Psoas muscle (tissue), 8 donors: ENCODE results near the gene CHPF2. TPM values are rescaled to one million over a fixed set of nuclear protein-coding genes. Genes with fewer than 3 reads are reported as not detected.

Experiments
- ATAC-seq, 4 donors: fragments of 200-7000 bp; cut with Tn5 transposase; one replicate each; pipeline ENCODE4 v1.9.1; 2020; ENCODE audit warnings: moderate library complexity in 3 of 4, mild to moderate bottlenecking in 2 of 4
- DNase-seq, 2 donors: peaks; one replicate each; pipeline ENCODE4 v3.0.0-alpha.2; 2020
- H3K27ac ChIP-seq: fragments of 200-600 bp; one replicate; pipeline ENCODE4 v1.8.0; 2022
- H3K27me3 ChIP-seq, 3 donors: fragments of 200-600 bp in 1 of 3; one replicate each; pipeline versions ENCODE4 v1.6.1 to v1.8.0; 2013 to 2022; ENCODE audit warnings: low read length in 2 of 3, mild to moderate bottlenecking in 2 of 3, moderate library complexity in 1 of 3; ENCODE audit not compliant: insufficient read depth in 3 of 3
- H3K36me3 ChIP-seq, 2 donors: fragments of 200-600 bp in 1 of 2; one replicate each; pipeline versions ENCODE4 v1.6.1 to v1.8.0; 2013 to 2022; ENCODE audit warnings: low read depth in 1 of 2, mild to moderate bottlenecking in 1 of 2, moderate library complexity in 1 of 2; ENCODE audit not compliant: insufficient read depth in 1 of 2
- H3K4me1 ChIP-seq: fragments of 200-600 bp; one replicate; pipeline ENCODE4 v1.8.0; 2022
- H3K4me3 ChIP-seq: fragments of 200-600 bp; one replicate; pipeline ENCODE4 v1.8.0; 2022; ENCODE audit warnings: mild to moderate bottlenecking
- H3K9me3 ChIP-seq: fragments of 200-600 bp; one replicate; pipeline ENCODE4 v1.8.0; 2022
- WGBS, 3 donors: extraction: QIAGEN DNeasy Blood & Tissue Kit; methylation state at CpG; one replicate each; pipeline versions ENCODE4 v1.1.6 to v1.1.7; 2013; 5-methylcytosine and 5-hydroxymethylcytosine counted together
- intact Hi-C, 2 donors: fragments of 100-400 bp; cut with DNase I; formaldehyde crosslinking; loops; one replicate each; pipeline versions ENCODE4 v1.11.0 to v1.14.2; 2022
- polyA plus RNA-seq, 3 donors: library from polyadenylated mRNA; stranded (reverse); fragments of 200-250 nt; gene quantifications; one replicate each; pipeline ENCODE4 v1.2.3, GENCODE V29; 2013
- total RNA-seq, 4 donors: library from RNA; stranded (reverse); fragmentation: NEBNext Ultra II Directional in 2 of 4; extraction: Animal tissue kit (Norgen Biotek cat#: 25700) in 2 of 4; gene quantifications; one replicate each; pipeline versions ENCODE4 v1.2.1 to v1.2.4, GENCODE V29; 2021 to 2023
- TF ChIP-seq, protein P1 (sequence below): fragments of 200-600 bp; IDR thresholded peaks from one replicate; pipeline ENCODE4 v1.8.0; 2022; ENCODE audit warnings: antibody characterized with exemption
- donor health status: healthy with polysubstance abuse.
- donor health status: DM: no; HTN: no; CAD: no; lungs with moderate emphysema.
- donor health status: Bipolar disorder and iron deficiency.
- donor health status: healthy.
- donor health status: DM: yes; HTN: yes; CAD: no.
- donor health status: DM: no; HTN: no; CAD: no.
- donor health status: DM: no; HTN: no; CAD: no.
- donor health status: DM: yes; HTN: yes; CAD: no.

The CHPF2 gene
- total and polyA plus RNA-seq, 7 donors: 5.3 to 19.8 (median 10.1) TPM

DNA sequence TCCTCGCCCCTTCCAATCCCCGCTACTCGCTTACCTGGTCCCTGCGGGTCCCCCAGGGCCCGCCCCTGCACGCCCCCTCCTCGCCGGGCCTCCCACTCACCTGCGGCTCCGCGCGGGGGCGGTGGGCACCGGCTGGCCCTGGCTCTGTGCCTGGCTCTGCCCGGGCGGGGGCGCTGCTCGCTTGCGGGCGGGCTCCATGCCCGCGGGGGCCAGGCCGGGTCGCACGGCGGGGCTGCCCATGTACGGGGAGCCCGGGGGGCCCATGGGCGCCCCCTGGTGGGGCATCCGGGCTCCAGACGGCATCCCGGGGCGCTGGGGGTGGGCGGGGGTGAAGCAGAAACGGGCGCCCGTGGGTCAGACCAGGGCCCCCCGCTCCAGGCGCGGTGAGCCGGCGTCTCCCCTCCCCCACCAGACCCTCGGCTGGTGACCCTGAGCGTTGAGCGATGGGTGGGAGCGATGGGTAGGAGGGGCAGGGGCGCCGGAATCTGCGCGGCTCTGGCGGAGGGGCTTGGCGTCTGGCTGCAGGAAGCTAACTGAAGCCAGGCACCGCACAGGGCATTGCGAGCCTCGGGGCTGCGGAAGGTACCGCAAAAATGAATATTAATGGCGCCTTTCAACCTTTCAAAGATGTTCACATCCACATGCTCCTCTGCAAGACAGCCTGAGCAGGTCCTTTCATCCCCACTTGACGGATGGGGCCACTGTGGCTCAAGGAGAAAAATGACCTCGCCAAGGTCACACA lies 13.2 kb downstream of the CHPF2 start:
- Histone ChIP-seq H3K4me3 (peak overlapping the region; percentile 88), H3K27ac (peak overlapping the region; percentile 100), H3K9me3 (no peaks in the 10 kb centered on the region), H3K27me3 (no peaks in the 10 kb centered on the region), H3K4me1 (peaks cover 48% of the 10 kb centered on the region), H3K36me3 (peaks cover 0 to 35% of the 10 kb centered on the region in 2 donors)
- DNase-seq (peak; percentile 57 to 76), ATAC-seq (peak in 2 of 4 donors; percentile 7 to 8)
- intact Hi-C loops: loop anchor here in 1 of 2 donors (1.0 kb wide), 1 partner anchor 58 kb away; no protein-coding TSS in a partner anchor
- 9 to 20% (median 12%) methylated on average over 47 to 60 of the region's 60 CpGs for WGBS, 3 donors
- TF ChIP-seq, protein P1, sequence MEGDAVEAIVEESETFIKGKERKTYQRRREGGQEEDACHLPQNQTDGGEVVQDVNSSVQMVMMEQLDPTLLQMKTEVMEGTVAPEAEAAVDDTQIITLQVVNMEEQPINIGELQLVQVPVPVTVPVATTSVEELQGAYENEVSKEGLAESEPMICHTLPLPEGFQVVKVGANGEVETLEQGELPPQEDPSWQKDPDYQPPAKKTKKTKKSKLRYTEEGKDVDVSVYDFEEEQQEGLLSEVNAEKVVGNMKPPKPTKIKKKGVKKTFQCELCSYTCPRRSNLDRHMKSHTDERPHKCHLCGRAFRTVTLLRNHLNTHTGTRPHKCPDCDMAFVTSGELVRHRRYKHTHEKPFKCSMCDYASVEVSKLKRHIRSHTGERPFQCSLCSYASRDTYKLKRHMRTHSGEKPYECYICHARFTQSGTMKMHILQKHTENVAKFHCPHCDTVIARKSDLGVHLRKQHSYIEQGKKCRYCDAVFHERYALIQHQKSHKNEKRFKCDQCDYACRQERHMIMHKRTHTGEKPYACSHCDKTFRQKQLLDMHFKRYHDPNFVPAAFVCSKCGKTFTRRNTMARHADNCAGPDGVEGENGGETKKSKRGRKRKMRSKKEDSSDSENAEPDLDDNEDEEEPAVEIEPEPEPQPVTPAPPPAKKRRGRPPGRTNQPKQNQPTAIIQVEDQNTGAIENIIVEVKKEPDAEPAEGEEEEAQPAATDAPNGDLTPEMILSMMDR: peak; percentile 56

GRCh38 chr7:151246102-151246850 lies 14.0 kb downstream of the CHPF2 start:
- Histone ChIP-seq H3K4me1 (peaks cover 51% of the 10 kb centered on the region), H3K27me3 (no peaks in the 10 kb centered on the region), H3K4me3 (peak overlapping the region; percentile 88), H3K9me3 (no peaks in the 10 kb centered on the region), H3K27ac (peak overlapping the region; percentile 100), H3K36me3 (peaks cover 0 to 28% of the 10 kb centered on the region in 2 donors)
- intact Hi-C loops: no loop called here
- DNase-seq: no peak
- WGBS, 3 donors: 36 to 54% (median 39%) methylated on average over 13 of the region's 13 CpGs
- ATAC-seq: no peak
- TF ChIP-seq, protein P1: no peak

GRCh38 chr7:151246851-151247580 lies 14.7 kb downstream of the CHPF2 start:
- Histone ChIP-seq H3K36me3 (peaks cover 0 to 20% of the 10 kb centered on the region in 2 donors), H3K4me1 (peaks cover 53% of the 10 kb centered on the region), H3K9me3 (no peaks in the 10 kb centered on the region), H3K27ac (peak overlapping the region; percentile 100), H3K27me3 (no peaks in the 10 kb centered on the region), H3K4me3 (peak overlapping the region; percentile 88)
- DNase-seq (peak; percentile 86 to 96), ATAC-seq (peak; percentile 74 to 80 (median 76))
- intact Hi-C loops: no loop called here
- TF ChIP-seq, protein P1: no peak
- 6 to 31% (median 24%) methylated on average over 3 to 4 of the region's 4 CpGs for WGBS, 3 donors

DNA sequence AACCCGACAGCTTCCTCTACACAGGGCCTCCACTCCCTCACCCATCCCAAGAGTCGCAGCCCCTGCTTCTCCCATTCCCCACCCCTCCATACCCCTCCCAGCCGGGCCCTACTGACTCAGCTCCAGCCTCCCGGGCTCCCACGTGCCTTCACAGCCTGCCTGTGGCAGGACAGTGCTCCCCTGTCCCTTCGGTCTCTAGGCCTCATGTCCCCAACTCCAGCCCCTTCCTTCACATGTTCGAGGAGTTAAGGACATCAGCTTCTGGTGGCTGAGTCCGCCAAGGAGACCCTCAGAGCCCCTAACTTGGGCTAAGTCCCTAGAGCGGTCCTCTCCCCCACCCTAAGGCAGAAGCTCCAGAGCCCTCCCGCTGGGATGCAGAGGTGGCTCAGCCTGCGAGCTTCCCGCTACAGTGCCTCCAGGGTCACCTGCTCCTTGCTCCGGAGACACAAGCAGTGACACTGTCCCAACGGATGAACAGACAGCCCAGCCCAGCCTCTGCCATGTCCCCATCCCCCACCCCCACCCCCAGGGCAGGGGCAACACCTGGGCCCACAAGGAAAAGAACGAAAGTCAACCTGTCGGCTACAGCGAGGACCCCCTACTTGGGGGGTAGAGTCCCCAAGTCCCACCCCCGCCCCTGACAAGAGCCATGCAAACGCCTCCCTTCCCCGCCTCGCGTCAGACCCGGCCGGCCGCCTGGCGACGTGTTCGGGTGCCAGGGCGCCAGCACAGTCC lies 15.5 kb downstream of the CHPF2 start:
- DNase-seq: peak in 1 of 2 donors; percentile 70
- Histone ChIP-seq H3K27me3 (no peaks in the 10 kb centered on the region), H3K9me3 (no peaks in the 10 kb centered on the region), H3K4me3 (peak overlapping the region; percentile 88), H3K36me3 (peaks cover 0 to 13% of the 10 kb centered on the region in 2 donors), H3K4me1 (peaks cover 57% of the 10 kb centered on the region), H3K27ac (peak overlapping the region; percentile 100)
- intact Hi-C loops: no loop called here
- WGBS, 3 donors: 3 to 6% (median 4%) methylated on average over 19 to 29 of the region's 29 CpGs
- TF ChIP-seq, protein P1: no peak
- ATAC-seq: peak; percentile 39 to 57 (median 47)
